ENCODE results near the gene ZFAND3.

GRCh38 chr6:37787216-37787615 lies 32.3 kb upstream of the ZFAND3 start:
- no peak for TF ChIP-seq CTCF (IDR thresholded peaks at IDR 0.05; ENCODE audit: poor library complexity, severe bottlenecking)
- TF ChIP-seq POLR2AphosphoS5 (IDR thresholded peaks at IDR 0.05), result no peak
- no peak for TF ChIP-seq EZH2 (IDR thresholded peaks at IDR 0.05; ENCODE audit: borderline replicate concordance, insufficient read depth, low read length, poor library complexity, severe bottlenecking)
- TF ChIP-seq RAD21 (conservative IDR thresholded peaks at IDR 0.05), result no peak
- TF ChIP-seq, protein P1, sequence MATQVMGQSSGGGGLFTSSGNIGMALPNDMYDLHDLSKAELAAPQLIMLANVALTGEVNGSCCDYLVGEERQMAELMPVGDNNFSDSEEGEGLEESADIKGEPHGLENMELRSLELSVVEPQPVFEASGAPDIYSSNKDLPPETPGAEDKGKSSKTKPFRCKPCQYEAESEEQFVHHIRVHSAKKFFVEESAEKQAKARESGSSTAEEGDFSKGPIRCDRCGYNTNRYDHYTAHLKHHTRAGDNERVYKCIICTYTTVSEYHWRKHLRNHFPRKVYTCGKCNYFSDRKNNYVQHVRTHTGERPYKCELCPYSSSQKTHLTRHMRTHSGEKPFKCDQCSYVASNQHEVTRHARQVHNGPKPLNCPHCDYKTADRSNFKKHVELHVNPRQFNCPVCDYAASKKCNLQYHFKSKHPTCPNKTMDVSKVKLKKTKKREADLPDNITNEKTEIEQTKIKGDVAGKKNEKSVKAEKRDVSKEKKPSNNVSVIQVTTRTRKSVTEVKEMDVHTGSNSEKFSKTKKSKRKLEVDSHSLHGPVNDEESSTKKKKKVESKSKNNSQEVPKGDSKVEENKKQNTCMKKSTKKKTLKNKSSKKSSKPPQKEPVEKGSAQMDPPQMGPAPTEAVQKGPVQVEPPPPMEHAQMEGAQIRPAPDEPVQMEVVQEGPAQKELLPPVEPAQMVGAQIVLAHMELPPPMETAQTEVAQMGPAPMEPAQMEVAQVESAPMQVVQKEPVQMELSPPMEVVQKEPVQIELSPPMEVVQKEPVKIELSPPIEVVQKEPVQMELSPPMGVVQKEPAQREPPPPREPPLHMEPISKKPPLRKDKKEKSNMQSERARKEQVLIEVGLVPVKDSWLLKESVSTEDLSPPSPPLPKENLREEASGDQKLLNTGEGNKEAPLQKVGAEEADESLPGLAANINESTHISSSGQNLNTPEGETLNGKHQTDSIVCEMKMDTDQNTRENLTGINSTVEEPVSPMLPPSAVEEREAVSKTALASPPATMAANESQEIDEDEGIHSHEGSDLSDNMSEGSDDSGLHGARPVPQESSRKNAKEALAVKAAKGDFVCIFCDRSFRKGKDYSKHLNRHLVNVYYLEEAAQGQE (IDR thresholded peaks at IDR 0.05; ENCODE audit: borderline replicate concordance), result no peak
- TF ChIP-seq MXI1 (conservative IDR thresholded peaks at IDR 0.05; ENCODE audit: poor library complexity, severe bottlenecking), result no peak
- no peak for TF ChIP-seq EP300 (conservative IDR thresholded peaks at IDR 0.05; ENCODE audit: poor library complexity, severe bottlenecking)
- TF ChIP-seq TAF1 (IDR thresholded peaks at IDR 0.05; ENCODE audit: low read depth), result no peak
- no peak for TF ChIP-seq SMC3 (conservative IDR thresholded peaks at IDR 0.05; ENCODE audit: poor library complexity)

Measured in neural cell (in vitro differentiated cells).